Ecto neural progenitor cell (in vitro differentiated cells): ENCODE measurements around the gene HIKESHI.
"Not testable (repeated sequence)": the region's sequence is repeated elsewhere in the genome, so short reads cannot be mapped to it uniquely, and the experiment has no call there.

Experiments
- DNase-seq: peaks from one replicate; pipeline ENCODE4 v3.0.0-alpha.2; 2018; ENCODE audit warnings: low spot score

The HIKESHI gene

DNA sequence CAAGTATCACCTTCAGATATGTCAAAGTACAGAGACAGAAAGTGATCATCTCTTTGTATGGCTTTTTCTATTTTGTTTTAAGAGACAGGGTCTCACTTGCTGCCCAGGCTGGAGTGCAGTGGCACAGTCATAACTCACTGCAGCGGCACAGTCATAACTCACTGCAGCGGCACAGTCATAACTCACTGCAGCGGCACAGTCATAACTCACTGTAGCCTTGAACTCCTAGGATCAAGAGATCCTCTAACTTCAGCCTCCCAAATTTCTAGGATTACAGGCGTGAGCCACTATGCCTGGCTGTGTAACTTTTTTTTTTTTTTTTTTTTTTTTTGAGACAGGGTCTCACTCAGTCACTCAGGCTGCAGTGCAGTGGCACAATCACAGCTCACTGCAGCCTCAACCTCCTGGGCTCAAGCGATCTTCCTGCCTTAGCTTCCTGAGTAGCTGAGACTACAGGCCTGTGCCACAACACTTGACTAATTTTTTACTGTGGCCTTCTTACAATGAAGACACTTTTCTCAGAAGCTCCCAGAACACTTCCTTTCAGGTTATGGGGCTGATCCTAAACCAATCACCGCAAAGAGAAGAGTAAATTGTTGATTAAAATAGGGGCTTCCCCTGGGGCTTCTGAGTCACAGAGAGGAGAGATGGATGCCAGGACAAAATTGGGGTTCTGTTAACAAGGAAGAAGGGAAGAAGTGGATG lies 9.0 kb upstream of the HIKESHI start:
- no peak for DNase-seq

DNA sequence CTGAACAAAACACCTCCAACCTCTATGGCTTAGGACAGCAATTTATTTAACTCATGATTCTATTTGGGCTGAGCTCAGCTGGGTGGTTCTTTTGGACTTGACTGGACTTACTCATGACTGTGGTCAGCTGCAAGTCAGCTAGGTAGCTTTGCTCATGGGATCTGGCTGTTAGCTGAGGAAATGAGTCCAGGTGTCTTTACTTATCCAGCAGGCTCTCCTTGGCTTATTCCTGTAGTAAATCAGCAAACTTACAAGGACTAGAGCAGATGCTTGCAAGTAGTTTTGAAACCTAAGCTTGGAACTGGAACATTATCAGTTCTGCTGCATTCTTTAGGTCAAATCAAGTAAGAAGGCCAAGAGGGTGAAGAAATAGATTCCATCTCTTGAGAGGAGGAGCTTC lies 8.0 kb upstream of the HIKESHI start:
- no peak for DNase-seq

DNA sequence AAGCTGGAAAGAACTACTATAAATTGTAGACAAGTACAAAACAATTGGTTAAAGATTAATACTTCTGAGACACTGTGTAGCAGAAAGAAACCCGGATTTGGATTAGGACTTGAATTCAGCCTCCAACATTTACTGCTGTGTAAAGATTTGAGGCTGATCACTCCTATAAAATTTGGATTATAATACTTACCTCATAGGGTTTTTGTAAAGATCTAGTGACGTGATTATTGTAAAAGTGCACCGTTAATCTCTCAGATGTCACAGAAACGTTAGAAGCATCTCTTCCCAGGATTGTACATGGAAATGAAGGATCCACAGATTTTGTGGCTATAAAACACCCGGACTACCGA lies 323 bp upstream of the HIKESHI start:
- DNase-seq: no peak

DNA sequence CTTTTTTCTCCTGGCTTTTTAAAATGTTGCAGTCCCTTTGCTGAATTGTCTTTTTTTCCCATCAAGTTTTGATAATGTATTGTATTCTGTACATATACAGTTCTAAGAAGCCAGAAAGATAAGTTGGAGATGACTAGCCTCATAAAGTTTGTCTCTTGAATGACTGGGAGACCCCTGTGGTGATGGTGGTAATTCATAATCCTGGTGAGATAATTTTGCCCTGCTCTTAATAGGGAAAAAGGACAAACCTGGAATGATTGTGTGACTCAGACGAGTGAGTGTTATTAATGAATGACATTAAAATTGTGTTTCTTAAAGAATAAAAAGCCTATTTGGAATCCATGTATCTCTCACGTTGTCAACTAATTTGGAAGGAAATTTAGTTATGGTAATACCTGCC lies 1.2 kb downstream of the HIKESHI start:
- DNase-seq: no peak

DNA sequence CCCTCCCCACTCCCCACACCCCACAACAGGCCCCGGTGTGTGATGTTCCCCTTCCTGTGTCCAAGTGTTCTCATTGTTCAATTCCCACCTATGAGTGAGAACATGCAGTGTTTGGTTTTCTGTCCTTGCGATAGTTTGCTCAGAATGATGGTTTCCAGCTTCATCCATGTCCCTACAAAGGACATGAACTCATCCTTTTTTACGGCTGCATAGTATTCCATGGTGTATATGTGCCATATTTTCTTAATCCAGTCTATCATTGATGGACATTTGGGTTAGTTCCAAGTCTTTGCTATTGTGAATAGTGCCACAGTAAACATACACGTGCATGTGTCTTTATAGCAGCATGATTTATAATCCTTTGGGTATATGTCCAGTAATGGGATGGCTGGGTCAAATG lies 6.7 kb downstream of the HIKESHI start:
- not testable (repeated sequence) for DNase-seq

DNA sequence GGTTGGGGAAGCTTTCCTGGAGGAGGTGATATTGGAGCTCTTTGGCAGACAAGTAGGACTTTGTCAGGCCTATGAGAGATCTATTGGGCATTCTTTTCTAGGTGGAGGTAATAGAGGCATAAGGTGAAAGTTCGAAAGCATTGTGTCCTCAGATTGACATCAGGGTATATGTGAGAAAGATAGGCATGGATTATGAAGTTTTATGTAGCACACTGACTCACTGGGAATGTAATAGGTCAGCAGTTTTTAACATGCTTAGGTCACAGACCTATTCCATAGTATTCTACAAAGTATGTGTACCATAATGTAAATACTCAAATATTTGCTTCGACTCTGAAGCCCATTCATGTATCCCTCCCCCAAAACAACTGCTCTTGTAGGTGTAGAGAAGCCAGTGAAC lies 11.8 kb downstream of the HIKESHI start:
- no peak for DNase-seq

DNA sequence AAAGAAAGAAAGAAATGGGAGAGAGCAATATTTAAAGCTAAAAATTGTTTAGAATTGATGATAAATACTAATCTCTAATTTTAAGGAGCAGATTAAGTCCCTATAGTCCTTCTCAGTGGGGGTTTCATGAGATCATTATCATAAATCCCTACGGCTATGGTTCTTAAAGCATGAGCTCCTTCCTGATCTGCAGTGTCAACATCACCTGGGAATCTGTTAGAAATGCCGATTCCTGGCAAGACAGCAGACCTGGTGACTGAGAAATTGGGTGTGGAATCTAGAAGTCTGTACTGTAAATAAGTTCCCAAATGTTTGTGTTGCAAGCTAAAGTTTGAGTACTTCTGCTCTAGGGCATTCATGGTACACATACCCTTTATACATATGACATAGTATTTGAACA lies 12.6 kb downstream of the HIKESHI start:
- DNase-seq: no peak

DNA sequence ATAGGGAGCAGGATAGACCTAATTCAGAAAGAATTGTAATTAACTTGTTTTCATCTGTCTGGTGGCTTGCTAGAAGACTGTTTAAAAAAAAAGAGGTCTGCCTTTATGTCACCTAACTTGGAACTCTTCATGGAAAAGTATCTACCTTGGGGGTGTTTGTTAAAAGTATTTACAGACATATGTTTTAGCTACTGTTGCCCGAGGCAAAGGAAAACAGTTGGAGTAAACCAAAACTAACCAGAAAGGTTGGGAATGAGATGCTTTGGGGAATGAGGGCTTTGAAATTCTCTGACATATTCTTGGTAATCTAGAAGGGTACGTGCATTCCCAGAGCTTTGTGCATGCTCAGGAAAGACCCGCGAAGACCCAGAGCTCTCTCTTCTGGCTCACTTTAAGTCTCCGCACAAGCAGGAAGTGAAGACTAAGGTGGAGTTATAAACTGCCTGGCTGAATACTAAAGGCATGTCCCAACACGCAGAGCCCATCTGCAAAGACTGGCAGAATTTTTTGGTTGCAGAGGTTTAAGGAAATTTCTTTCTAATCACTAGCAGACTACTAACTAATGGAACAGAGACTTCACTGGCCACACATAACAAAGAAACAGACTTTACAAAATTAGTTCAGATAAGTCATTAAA lies 33.2 kb downstream of the HIKESHI start:
- no peak for DNase-seq

DNA sequence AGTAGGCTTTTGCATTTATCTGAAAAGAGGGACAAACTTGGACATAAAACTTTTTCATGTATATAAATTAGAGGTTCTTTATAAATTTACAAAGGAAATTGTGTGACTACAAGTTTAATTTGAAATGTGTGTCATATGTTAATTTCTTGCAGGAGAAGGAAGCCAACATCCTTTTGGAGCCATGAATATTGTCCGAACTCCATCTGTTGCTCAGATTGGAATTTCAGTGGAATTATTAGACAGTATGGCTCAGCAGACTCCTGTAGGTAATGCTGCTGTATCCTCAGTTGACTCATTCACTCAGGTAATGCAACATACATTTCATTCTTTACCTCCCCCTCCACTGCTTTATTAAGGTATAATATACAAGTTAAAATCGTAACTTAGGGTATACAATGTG lies 35.2 kb downstream of the HIKESHI start:
- no peak for DNase-seq

DNA sequence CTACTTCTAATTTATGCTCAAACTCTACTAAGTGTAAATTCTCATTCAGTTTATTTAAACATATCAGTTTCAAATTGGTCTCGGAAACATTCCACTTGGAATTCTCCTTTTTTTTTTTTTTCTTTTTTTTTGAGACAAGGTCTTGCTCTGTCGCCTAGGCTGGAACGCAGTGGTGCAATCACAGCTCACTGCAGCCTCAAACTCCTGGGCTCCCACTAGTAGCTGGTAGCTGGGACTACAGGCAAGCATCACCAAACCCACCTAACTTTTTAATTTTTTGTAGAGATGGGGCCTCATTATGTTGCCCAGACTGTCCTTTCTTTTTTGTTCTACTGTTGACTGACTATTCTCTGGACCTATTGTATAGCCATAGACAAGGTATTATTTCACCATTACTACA lies 39.3 kb downstream of the HIKESHI start:
- DNase-seq: no peak

DNA sequence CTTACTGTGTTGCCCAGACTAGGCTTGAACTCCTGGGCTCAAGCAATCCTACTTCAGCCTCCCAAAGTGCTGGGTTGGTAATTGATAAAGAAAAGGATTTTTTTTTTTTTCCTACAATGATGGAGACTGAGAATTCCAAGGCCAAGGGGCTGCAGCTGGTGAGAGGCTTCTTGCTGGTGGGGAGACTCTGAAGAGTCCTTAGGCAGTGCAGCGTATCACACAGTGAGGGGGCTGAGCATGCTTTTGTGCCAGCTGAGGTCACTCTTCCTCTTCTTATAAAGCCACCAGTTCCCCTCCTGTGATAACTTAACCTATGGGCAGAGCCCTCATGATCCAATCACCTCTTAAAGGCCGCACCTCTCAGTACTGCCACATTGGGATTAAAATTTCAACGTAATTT lies 44.5 kb downstream of the HIKESHI start:
- no peak for DNase-seq

DNA sequence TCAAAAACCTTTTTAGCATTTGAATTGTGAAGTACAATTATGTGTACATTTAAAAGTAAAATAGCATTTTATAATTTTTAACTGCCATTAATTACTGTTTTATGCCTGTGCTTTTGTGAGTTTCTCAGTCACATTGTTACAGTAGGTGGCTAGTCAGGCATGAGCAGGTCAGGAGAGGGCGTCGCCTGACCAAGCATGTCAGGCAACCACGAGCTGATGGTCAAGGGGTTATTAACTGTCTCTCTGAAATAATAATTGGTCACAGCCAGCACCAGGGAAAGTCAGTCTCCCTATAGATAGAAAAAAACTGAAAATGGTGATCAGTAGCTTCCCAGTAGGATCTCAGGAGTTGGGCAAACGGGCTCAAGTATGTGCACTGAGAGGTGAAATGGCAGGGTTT lies 53.2 kb downstream of the HIKESHI start:
- no peak for DNase-seq

DNA sequence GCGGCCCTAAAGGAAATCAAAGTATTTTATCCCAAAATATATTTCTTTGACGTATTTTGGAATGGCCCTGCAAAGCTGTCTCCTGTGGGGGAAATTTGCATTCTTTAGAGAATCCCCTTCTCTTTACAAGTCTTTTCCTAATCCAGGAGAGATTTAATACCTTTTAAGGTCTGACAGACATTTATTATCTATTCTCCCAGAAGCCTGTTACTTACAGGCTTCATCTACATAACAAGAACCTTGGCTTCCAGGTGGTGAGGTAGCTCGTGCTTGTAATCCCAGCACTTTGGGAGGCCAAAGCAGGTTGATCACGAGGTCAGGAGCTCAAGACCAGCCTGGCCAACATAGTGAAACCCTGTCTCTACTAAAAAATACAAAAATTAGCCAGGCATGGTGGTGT lies 55.4 kb downstream of the HIKESHI start:
- not testable (repeated sequence) for DNase-seq

DNA sequence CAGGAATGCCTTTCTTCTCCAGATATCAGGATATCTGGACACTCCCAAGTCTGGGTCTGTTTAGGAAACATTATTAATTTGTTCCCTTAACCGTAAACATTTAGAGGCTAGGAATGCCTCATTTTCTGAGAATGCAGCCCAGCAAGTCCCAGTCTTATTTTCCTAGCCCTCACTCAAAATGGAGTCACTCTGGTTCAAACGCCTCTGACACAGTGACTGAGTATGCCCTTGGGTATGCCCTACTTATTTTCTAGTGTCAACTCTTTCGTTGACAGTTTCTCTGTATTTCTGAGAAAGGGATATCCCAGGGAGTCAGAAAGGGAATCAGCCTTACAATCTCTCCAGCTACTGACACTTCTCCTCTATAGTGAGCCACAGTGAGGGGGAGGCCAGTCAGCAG lies 56.7 kb downstream of the HIKESHI start:
- no peak for DNase-seq

DNA sequence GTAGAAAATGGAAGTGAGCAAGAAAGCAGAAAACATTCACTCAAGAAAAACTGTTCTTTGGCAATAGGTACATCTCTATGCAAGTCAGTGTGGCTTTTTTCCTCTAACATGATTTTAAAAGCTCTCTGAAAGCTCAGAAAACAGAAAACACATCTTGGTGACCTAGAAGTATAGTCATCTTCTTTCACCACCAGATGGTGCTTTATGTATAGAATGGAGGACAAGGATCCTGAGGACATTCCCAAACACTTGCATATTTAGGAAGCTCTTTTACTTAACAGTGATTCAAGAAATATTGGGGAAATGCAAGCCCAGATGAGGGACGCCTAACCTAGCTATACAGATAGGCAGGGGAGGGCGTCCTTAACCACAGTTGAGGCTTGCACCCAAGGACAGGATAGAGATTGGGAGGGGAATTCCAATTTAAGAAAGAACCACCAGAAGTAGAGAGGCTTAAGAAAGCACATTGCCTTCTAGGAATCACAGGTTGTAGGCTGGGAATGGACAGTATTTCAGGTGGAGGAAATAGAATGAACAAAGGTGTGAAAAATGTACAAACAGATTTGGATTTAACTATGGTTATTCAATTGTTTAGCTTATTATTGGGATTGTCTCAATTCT lies 58.8 kb downstream of the HIKESHI start:
- no peak for DNase-seq

DNA sequence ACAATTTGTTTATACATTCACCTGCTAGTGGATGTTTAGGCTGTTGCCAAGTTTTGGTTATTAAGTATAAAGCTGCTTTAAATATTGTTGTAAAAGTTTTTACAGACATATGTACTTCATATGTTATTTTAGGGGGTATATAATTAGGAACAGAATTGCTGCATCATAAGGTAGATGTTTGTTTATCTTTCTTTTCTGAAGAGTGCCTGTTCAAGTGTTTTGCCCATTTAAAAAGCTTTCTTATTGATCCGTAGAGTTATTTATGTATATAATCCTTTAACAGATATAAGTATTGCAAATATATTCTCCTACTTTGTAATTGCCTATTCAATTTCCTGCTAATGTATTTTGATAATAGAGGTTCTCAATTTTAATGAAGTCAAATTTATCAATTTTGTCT lies 61.4 kb downstream of the HIKESHI start:
- DNase-seq: no peak

DNA sequence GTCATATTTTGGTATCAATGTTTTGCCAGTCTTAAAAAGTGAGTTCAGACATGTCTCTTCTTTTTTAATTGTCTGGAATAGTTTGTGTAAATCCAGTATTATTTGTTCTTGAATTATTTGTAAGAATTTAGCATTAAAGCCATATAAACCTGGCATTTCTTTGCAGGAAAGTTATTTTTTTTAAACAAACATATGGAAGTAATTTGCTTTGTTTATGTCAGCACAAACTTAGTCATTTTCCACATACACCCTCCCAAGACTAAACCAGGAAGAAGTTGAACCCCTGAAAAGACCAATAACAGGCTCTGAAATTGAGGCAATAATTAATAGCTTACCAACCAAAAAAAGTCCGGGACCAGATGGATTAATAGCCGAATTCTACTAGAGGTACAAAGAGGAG lies 63.5 kb downstream of the HIKESHI start:
- DNase-seq: no peak

DNA sequence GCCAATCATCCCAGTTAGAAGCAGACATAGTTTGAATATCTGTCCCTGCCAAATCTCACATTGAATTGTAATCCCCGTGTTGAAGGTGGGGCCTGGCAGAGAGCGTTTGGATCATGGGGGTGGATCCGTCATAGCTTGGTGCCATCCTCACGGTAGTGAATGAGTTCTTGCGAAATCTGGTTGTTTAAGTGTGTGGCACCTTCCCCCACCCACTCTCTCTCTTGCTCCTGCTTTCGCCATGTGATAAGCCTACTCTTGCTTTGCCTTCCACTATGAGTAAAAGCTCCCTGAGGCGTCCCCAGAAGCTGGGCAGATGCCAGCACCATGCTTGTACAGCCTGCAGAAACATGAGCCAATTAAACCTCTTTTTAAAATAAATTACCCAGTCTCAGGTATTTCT lies 67.6 kb downstream of the HIKESHI start:
- no peak for DNase-seq

DNA sequence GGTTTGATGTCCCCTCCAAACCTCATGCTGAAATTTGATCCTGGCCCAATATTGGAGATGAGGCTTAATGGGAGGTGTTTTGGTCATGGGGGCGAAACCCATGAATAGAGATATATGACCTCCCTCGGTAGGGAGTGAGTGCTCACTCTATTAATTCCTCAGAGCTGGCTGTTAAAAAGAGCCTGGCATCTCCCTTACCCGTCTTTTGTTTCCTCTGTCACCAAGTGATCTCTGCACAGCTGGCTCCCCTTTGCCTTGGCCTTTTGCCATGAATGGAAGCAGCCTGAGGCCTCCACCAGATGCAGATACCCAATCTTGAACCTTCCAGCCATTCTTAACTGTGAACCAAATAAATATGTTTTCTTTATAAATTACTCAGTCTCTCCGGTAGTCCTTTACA lies 68.1 kb downstream of the HIKESHI start:
- no peak for DNase-seq

DNA sequence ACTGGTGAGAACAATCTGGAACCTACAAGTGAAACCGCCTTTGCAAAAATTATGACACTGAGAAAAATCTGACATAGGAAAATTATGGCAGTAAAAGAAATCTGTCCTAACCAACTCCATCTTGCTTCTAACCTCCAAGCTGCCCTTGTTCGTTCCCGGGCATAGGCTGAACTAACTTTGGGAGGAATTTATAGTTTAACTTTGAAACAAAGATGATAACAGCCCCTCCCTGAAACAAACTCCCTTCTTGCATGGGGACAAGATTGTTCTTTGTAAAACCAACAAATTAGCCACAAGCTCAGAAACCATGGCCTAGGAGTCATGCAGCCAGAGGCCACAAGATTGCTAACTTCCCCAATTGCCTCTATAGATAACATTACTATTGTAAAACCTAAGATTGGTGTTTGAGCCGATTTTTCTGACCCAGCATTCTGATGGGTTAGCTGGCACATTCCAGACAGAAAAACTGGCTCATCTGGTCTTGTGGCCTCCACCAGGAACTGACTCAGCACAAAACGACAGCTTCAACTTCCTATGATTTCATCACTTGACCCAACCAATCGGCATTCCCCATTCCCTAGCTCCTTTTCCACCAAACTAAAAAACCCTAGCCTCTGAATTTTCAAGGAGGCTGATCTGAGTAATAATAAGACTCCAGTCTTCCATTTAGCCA lies 69.0 kb downstream of the HIKESHI start:
- DNase-seq: no peak

DNA sequence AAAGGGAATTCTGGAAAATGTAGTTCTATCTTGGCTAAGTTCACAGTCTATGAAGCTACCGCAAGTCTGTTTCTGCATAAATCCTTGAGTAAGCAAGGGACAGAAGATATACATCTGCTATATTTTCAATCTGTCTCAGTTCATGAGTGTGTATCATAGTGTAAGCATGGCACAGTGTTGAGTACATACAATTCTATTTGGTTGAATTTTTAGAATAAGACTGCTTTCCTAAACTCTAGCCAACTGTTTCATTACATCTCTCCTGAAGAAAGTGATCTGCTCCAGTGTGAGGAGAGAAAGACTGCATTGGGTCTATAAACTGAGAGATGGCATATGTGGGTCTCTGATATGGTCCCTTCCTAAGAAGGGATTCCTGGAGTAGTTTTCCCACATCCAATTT lies 70.0 kb downstream of the HIKESHI start:
- no peak for DNase-seq

DNA sequence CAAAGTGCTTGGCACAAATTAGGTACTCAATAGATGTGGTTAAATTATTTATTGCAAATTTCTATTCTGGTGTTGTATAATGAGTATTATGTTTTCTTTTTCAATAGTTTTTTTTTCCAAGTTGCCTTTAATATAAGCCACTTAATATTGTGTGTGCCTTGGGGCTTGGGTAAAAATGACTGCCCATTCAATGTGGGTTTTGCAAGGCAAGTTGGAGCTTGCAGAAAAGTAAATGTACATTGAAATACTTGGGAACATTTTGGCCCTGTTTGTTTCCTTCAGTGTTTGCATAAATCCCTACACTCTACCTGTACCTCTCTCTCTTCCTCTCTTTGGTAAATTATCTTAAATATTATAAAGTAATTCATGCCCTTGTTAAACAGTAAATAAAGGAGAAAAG lies 70.5 kb downstream of the HIKESHI start:
- DNase-seq: no peak

DNA sequence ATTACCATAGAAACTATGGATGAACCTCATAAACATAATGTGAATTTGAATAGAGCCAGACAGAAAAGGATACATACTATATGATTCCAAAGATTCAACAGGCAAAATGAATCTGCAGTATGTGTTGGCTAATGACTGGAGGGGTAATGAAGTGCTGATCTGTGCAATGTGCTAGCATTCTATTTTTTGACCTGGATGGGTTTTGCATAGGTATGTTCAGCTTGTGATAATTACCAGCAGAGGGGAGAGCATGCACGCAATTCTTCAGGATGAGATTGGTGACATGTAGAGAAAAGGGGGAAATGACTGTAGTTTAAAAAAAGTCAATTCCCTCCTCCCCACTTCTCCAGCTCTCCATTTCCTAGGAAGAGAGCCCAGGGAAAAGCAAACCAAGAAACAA lies 72.0 kb downstream of the HIKESHI start:
- DNase-seq: no peak
